IMR-90 (cell line): ENCODE data around the gene ZNF718. TPM values are rescaled to one million over a fixed set of nuclear protein-coding genes. Genes with fewer than 3 reads are reported as not detected.

Source experiments
- ATAC-seq: fragments of 200-7000 bp; cut with Tn5 transposase; 2 replicates; pipeline ENCODE4 v1.9.1; 2020; ENCODE audit warnings: low read depth, mild to moderate bottlenecking, moderate library complexity
- BruUV-seq: library from RNA; stranded (reverse); fragments of 400-500 nt; replicated peaks from 2 replicates; lab custom pipeline; 2021; lab: Mats Ljungman, UMichigan
- CTCF ChIA-PET: fragments of 300-600 bp; formaldehyde crosslinking; extraction: SDS; loops from one replicate; lab custom pipeline; 2021; ENCODE audit warnings: antibody characterized with exemption; lab: Yijun Ruan, JAX
- POLR2A ChIA-PET: fragments of 300-600 bp; sonication (Branson Sonifier 250); formaldehyde crosslinking; loops from one replicate; lab custom pipeline; 2022; ENCODE audit warnings: antibody characterized with exemption; ENCODE audit not compliant: unreplicated experiment; lab: Charles Lee
- DNase-seq: peaks from one replicate; pipeline ENCODE4 v3.0.0; 2013
- H2AFZ ChIP-seq: replicated peaks from 2 replicates; pipeline ENCODE3; 2013; ENCODE audit warnings: low read length, mild to moderate bottlenecking; ENCODE audit not compliant: poor library complexity
- H2AK5ac ChIP-seq: 2 replicates; pipeline ENCODE4 v1.6.1; 2013; ENCODE audit warnings: low read depth, low read length, inconsistent platforms
- H2AK9ac ChIP-seq: replicated peaks from 2 replicates; pipeline ENCODE3; 2013; ENCODE audit warnings: mild to moderate bottlenecking, low read depth, low read length, moderate library complexity; ENCODE audit not compliant: poor library complexity
- H2BK120ac ChIP-seq: 2 replicates; pipeline ENCODE4 v1.6.1; 2013; ENCODE audit warnings: low read depth, low read length, inconsistent platforms
- H2BK15ac ChIP-seq: 3 replicates; pipeline ENCODE4 v1.6.1; 2013; ENCODE audit warnings: low read depth, low read length, inconsistent platforms
- H2BK20ac ChIP-seq: 2 replicates; pipeline ENCODE4 v1.6.1; 2013; ENCODE audit warnings: low read depth, mild to moderate bottlenecking, inconsistent platforms, low read length, moderate library complexity
- H2BK5ac ChIP-seq: 2 replicates; pipeline ENCODE4 v1.6.1; 2013; ENCODE audit warnings: mild to moderate bottlenecking, low read depth, low read length, inconsistent platforms; ENCODE audit not compliant: poor library complexity, severe bottlenecking
- H3K14ac ChIP-seq: replicated peaks from 2 replicates; pipeline ENCODE4 v1.6.1; 2013; ENCODE audit warnings: low read depth, low read length, inconsistent platforms
- H3K18ac ChIP-seq: 2 replicates; pipeline ENCODE4 v1.6.1; 2013; ENCODE audit warnings: low read depth, low read length, control low read depth
- H3K23ac ChIP-seq: 2 replicates; pipeline ENCODE4 v1.6.1; 2013; ENCODE audit warnings: low read depth, low read length, inconsistent platforms
- H3K27ac ChIP-seq: 2 replicates; pipeline ENCODE4 v1.5.1; 2013; ENCODE audit warnings: mild to moderate bottlenecking, control low read depth, low read length; ENCODE audit not compliant: insufficient read depth
- H3K27me3 ChIP-seq: 2 replicates; pipeline ENCODE4 v1.6.1; 2013; ENCODE audit warnings: low read length; ENCODE audit not compliant: control insufficient read depth, insufficient read depth
- H3K36me3 ChIP-seq: 2 replicates; pipeline ENCODE4 v1.6.1; 2013; ENCODE audit warnings: low read length, mixed read lengths; ENCODE audit not compliant: control insufficient read depth, insufficient read depth
- H3K4ac ChIP-seq: 2 replicates; pipeline ENCODE4 v1.6.1; 2013; ENCODE audit warnings: low read depth, low read length, inconsistent platforms
- H3K4me1 ChIP-seq: 2 replicates; pipeline ENCODE4 v1.6.1; 2013; ENCODE audit warnings: low read length, mixed read lengths; ENCODE audit not compliant: control insufficient read depth, insufficient read depth
- H3K4me2 ChIP-seq: 2 replicates; pipeline ENCODE4 v1.6.1; 2013; ENCODE audit warnings: low read depth, mild to moderate bottlenecking, control low read depth, low read length, moderate library complexity
- H3K4me3 ChIP-seq: 2 replicates; pipeline ENCODE4 v1.5.1; 2013; ENCODE audit warnings: low read depth, mild to moderate bottlenecking, control low read depth, low read length, moderate library complexity; ENCODE audit not compliant: insufficient read depth
- H3K56ac ChIP-seq: 2 replicates; pipeline ENCODE4 v1.6.1; 2013; ENCODE audit warnings: low read length, inconsistent platforms; ENCODE audit not compliant: insufficient read depth; ENCODE audit errors: extremely low read depth
- H3K79me1 ChIP-seq, 2 experiments: 2 replicates each; pipeline ENCODE4 v1.6.1; 2013; ENCODE audit warnings: low read length in 2 of 2, inconsistent platforms in 1 of 2, low read depth in 1 of 2
- H3K9ac ChIP-seq: 2 replicates; pipeline ENCODE4 v1.6.1; 2013; ENCODE audit warnings: low read depth, low read length, control low read depth
- H3K9me1 ChIP-seq: 2 replicates; pipeline ENCODE4 v1.6.1; 2013; ENCODE audit warnings: low read length, inconsistent platforms; ENCODE audit not compliant: insufficient read depth
- H3K9me3 ChIP-seq: 2 replicates; pipeline ENCODE4 v1.6.1; 2013; ENCODE audit warnings: low read length; ENCODE audit not compliant: control insufficient read depth, insufficient read depth
- H4K20me1 ChIP-seq: 2 replicates; pipeline ENCODE4 v1.6.1; 2013; ENCODE audit warnings: low read length, inconsistent platforms; ENCODE audit not compliant: insufficient read depth
- H4K5ac ChIP-seq: 2 replicates; pipeline ENCODE4 v1.6.1; 2013; ENCODE audit warnings: mild to moderate bottlenecking, low read depth, low read length, control low read depth
- H4K8ac ChIP-seq, 2 experiments: 2 replicates each; pipeline ENCODE4 v1.6.1; 2013; ENCODE audit warnings: low read depth in 2 of 2, low read length in 2 of 2, control low read depth in 1 of 2, inconsistent platforms in 1 of 2
- H4K91ac ChIP-seq: 2 replicates; pipeline ENCODE4 v1.6.1; 2013; ENCODE audit warnings: low read depth, low read length, inconsistent platforms; ENCODE audit not compliant: insufficient read depth
- CEBPB ChIP-seq: IDR thresholded peaks from 2 replicates; pipeline ENCODE4 v1.6.1; 2012; ENCODE audit warnings: low read depth, low read length, improper control_type of control experiment
- CHD1 ChIP-seq: IDR thresholded peaks from 2 replicates; pipeline ENCODE4 v1.6.1; 2012; ENCODE audit warnings: low read depth, low read length, improper control_type of control experiment
- RFX5 ChIP-seq: IDR thresholded peaks from 2 replicates; pipeline ENCODE4 v1.8.0; 2012; ENCODE audit warnings: low read depth, mild to moderate bottlenecking, low read length, moderate library complexity
- WGBS, 2 experiments: methylation state at CpG; one replicate each; pipeline versions ENCODE4 v1.1.5 to v1.1.7; 2013; ENCODE audit warnings: missing lambda C conversion rate in 2 of 2; ENCODE audit not compliant: insufficient read length in 1 of 2; ENCODE audit errors: extremely low coverage in 2 of 2; 5-methylcytosine and 5-hydroxymethylcytosine counted together
- dilution Hi-C: fragments of 300-500 bp; cut with HindIII; formaldehyde crosslinking; loops from one replicate; pipeline ENCODE4 v1.14.3; 2018; ENCODE audit warnings: low sequenced_read_pairs; ENCODE audit not compliant: unreplicated experiment
- in situ Hi-C: fragments of 300-500 bp; cut with MboI; formaldehyde crosslinking; loops from 3 replicates; pipeline ENCODE4 v1.14.3; 2019; ENCODE audit warnings: low sequenced_read_pairs, inconsistent platforms, mixed read lengths
- intact Hi-C: fragments of 100-400 bp; cut with micrococcal nuclease; formaldehyde crosslinking; loops from 2 replicates; pipeline ENCODE4 v1.10.0; 2022
- polyA plus RNA-seq, 3 experiments: library from polyadenylated mRNA; depleted of rRNA; stranded (reverse); fragments of >200 nt; gene quantifications; 2 replicates each; pipeline ENCODE4 v1.2.3, GENCODE V29; 2012; ENCODE audit warnings: low replicate concordance in 1 of 3
- total RNA-seq: library from RNA; depleted of rRNA; stranded (reverse); fragments of >200 nt; gene quantifications from 2 replicates; pipeline ENCODE4 v1.2.3, GENCODE V29; 2012

ZNF718 gene
- total and polyA plus RNA-seq, 2 of the 4 experiments (the other 2 are of a cell fraction): 1.1 to 1.8 TPM

GRCh38 chr4:107083-107443 lies 17.2 kb upstream of the ZNF718 start:
- Histone ChIP-seq H4K8ac (no peak overlapping the region), H2AFZ (no peak overlapping the region), H3K4me1 (no peaks in the 10 kb centered on the region), H2AK5ac (no peak overlapping the region), H3K14ac (no peak overlapping the region), H3K9me3 (peaks cover 51% of the 10 kb centered on the region), H2BK15ac (no peak overlapping the region), H3K9me1 (no peaks in the 10 kb centered on the region), H2BK120ac (no peak overlapping the region), H3K36me3 (no peaks in the 10 kb centered on the region), H3K79me1 (no peaks in the 10 kb centered on the region), H4K91ac (no peak overlapping the region), H3K9ac (no peak overlapping the region), H4K5ac (no peak overlapping the region), H3K27me3 (peaks cover 18% of the 10 kb centered on the region), H2BK5ac (no peak overlapping the region), H3K23ac (no peak overlapping the region), H3K27ac (no peak overlapping the region), H3K18ac (no peak overlapping the region), H3K4me2 (no peak overlapping the region), H3K4me3 (no peak overlapping the region), H3K4ac (no peak overlapping the region), H4K20me1 (no peaks in the 10 kb centered on the region), H3K56ac (no peak overlapping the region), H2AK9ac (no peak overlapping the region), H2BK20ac (no peak overlapping the region)
- TF ChIP-seq RFX5 (no peak), CHD1 (no peak), CEBPB (0 out of 2 replicates have a peak, but pooled peaks have one; percentile 1)
- ChIA-PET POLR2A (no interaction called here), CTCF (no interaction called here)
- ATAC-seq (no peak), DNase-seq (no peak)
- intact Hi-C loops (no loop called here), dilution Hi-C loops (no loop called here), in situ Hi-C loops (no loop called here)
- BruUV-seq: no TSS peak
- 20% methylated on average over 1 of the region's 33 CpGs; no CpG with 5 or more reads in 1 of the 2 experiments for WGBS, 2 experiments
